CD4-positive, alpha-beta T cell (primary cell): Measurements from ENCODE around the gene UXS1. TPM values are rescaled to one million over a fixed set of nuclear protein-coding genes. Genes with fewer than 3 reads are reported as not detected.

Experiments used
- ATAC-seq: fragments of 200-7000 bp; cut with Tn5 transposase; one replicate; pipeline ENCODE4 v1.10.0; 2022; ENCODE audit warnings: mild to moderate bottlenecking; ENCODE audit not compliant: poor library complexity
- CTCF ChIA-PET: fragments of 350-600 bp; sonication (Branson Sonifier 250); formaldehyde crosslinking; loops from one replicate; lab custom pipeline; 2021; ENCODE audit warnings: antibody characterized with exemption, inconsistent platforms; lab: Charles Lee
- POLR2A ChIA-PET: fragments of 350-600 bp; sonication (Branson Sonifier 250); formaldehyde crosslinking; loops from one replicate; lab custom pipeline; 2021; ENCODE audit warnings: antibody characterized with exemption, inconsistent platforms; lab: Charles Lee
- DNase-seq, 14 experiments: peaks; one replicate each; pipeline ENCODE4 v3.0.0-alpha.2; 2013 to 2020; ENCODE audit warnings: mixed read lengths in 2 of 14
- H3K27ac ChIP-seq, 2 donors: one replicate each; pipeline versions ENCODE4 v1.5.1 to v1.7.0; 2013; ENCODE audit warnings: low read length in 2 of 2, low read depth in 1 of 2, mild to moderate bottlenecking in 1 of 2
- H3K27me3 ChIP-seq, 2 experiments: 1 replicate in 1 of 2; 2 replicates in 1 of 2; pipeline versions ENCODE4 v1.6.1 to v1.7.0; 2013; ENCODE audit warnings: low read length in 2 of 2, control low read depth in 1 of 2, mild to moderate bottlenecking in 1 of 2, moderate library complexity in 1 of 2; ENCODE audit not compliant: insufficient read depth in 2 of 2, control insufficient read depth in 1 of 2
- H3K36me3 ChIP-seq: one replicate; pipeline ENCODE4 v1.6.1; 2013; ENCODE audit warnings: low read length, control low read depth; ENCODE audit not compliant: insufficient read depth
- H3K4me1 ChIP-seq: one replicate; pipeline ENCODE4 v1.6.1; 2013; ENCODE audit warnings: low read length, control low read depth; ENCODE audit not compliant: insufficient read depth
- H3K4me3 ChIP-seq: one replicate; pipeline ENCODE4 v1.5.1; 2013; ENCODE audit warnings: mild to moderate bottlenecking, low read length, moderate library complexity
- H3K9me3 ChIP-seq, 2 experiments: 1 replicate in 1 of 2; 2 replicates in 1 of 2; pipeline versions ENCODE4 v1.6.1 to v1.7.0; 2013; ENCODE audit warnings: low read length in 2 of 2, mild to moderate bottlenecking in 2 of 2, control low read depth in 1 of 2, moderate library complexity in 1 of 2; ENCODE audit not compliant: control insufficient read depth in 1 of 2, insufficient read depth in 1 of 2
- H3K27ac Mint-ChIP-seq: one replicate; pipeline ENCODE4 v1.8.0; 2020; ENCODE audit warnings: mixed read lengths
- H3K27me3 Mint-ChIP-seq: one replicate; pipeline ENCODE4 v1.8.0; 2021; ENCODE audit warnings: mixed read lengths
- H3K36me3 Mint-ChIP-seq: one replicate; pipeline ENCODE4 v1.8.0; 2021; ENCODE audit warnings: low read depth, mixed read lengths
- H3K4me1 Mint-ChIP-seq: one replicate; pipeline ENCODE4 v1.8.0; 2021; ENCODE audit warnings: low read depth, mixed read lengths
- H3K4me3 Mint-ChIP-seq: one replicate; pipeline ENCODE4 v1.8.0; 2020; ENCODE audit warnings: mild to moderate bottlenecking, mixed read lengths
- H3K9me3 Mint-ChIP-seq: one replicate; pipeline ENCODE4 v1.8.0; 2020; ENCODE audit warnings: mixed read lengths
- CTCF ChIP-seq: fragments of 200-600 bp; IDR thresholded peaks from one replicate; pipeline ENCODE4 v1.8.0; 2022; ENCODE audit warnings: antibody characterized with exemption, mild to moderate bottlenecking
- intact Hi-C, 2 experiments: fragments of 100-400 bp; cut with DNase I in 1 of 2; cut with micrococcal nuclease in 1 of 2; formaldehyde crosslinking; loops; one replicate each; pipeline versions ENCODE4 v1.15.1 to v1.9.0; 2023 to 2025; cut with DNase I, micrococcal nuclease
- total RNA-seq, 174 experiments: library from RNA in 2 of 174; stranded (reverse) in 2 of 174; gene quantifications; one replicate each; pipeline ENCODE4 v1.2.3 and lab custom pipeline; 2021 to 2026

The UXS1 gene
- total RNA-seq, 2 experiments from 2014 or later, result 59.3 to 67.1 TPM

- peaks cover 37% of the 10 kb centered on the region for H3K4me1 ChIP-seq
- no peaks in the 10 kb centered on the region for H3K27me3 ChIP-seq
- no peak overlapping the region for H3K4me3 Mint-ChIP-seq
- H3K27me3 Mint-ChIP-seq, result no peaks in the 10 kb centered on the region
- H3K4me1 Mint-ChIP-seq, result peaks cover 83% of the 10 kb centered on the region
- no peak overlapping the region for H3K4me3 ChIP-seq
- no peak for DNase-seq
- POLR2A ChIA-PET, result interaction anchor here (1.0 to 5.2 kb wide), 2 partner anchors 11 to 21 kb away, joined by 4 to 31 read pairs; no protein-coding TSS in a partner anchor
- intact Hi-C loops, result no loop called here
- TF ChIP-seq CTCF, result no peak
- CTCF ChIA-PET, result interaction anchor here (1.6 kb wide), 1 partner anchor 11 kb away, joined by 3 read pairs; no protein-coding TSS in a partner anchor
- H3K36me3 Mint-ChIP-seq, result peaks cover 24% of the 10 kb centered on the region
- no peak for ATAC-seq
- no peak overlapping the region for H3K27ac ChIP-seq
- H3K27ac Mint-ChIP-seq, result no peak overlapping the region
- no peaks in the 10 kb centered on the region for H3K9me3 Mint-ChIP-seq
- H3K9me3 ChIP-seq, result no peaks in the 10 kb centered on the region
- no peaks in the 10 kb centered on the region for H3K36me3 ChIP-seq
Observed at GRCh38 chr2:106181064-106181463, 13.0 kb downstream of the UXS1 start.

GRCh38 chr2:106180602-106181001 is 13.5 kb downstream of the UXS1 start:
- H3K4me1 Mint-ChIP-seq, result peaks cover 83% of the 10 kb centered on the region
- peaks cover 28% of the 10 kb centered on the region for H3K36me3 Mint-ChIP-seq
- H3K9me3 Mint-ChIP-seq, result no peaks in the 10 kb centered on the region
- H3K27me3 Mint-ChIP-seq, result no peaks in the 10 kb centered on the region
- H3K36me3 ChIP-seq, result no peaks in the 10 kb centered on the region
- no peak for ATAC-seq
- H3K4me3 Mint-ChIP-seq, result no peak overlapping the region
- no peak overlapping the region for H3K27ac ChIP-seq
- H3K4me3 ChIP-seq, result no peak overlapping the region
- H3K4me1 ChIP-seq, result peaks cover 37% of the 10 kb centered on the region
- POLR2A ChIA-PET, result interaction anchor here (1.0 kb wide), 1 partner anchor 11 kb away, joined by 4 read pairs; no protein-coding TSS in a partner anchor
- intact Hi-C loops, result no loop called here
- no peak overlapping the region for H3K27ac Mint-ChIP-seq
- H3K27me3 ChIP-seq, result no peaks in the 10 kb centered on the region
- H3K9me3 ChIP-seq, result no peaks in the 10 kb centered on the region
- no peak for DNase-seq
- TF ChIP-seq CTCF, result no peak
- CTCF ChIA-PET, result no interaction called here

GRCh38 chr2:106178716-106179115 is 15.4 kb downstream of the UXS1 start:
- Mint-ChIP-seq H3K27ac (no peak overlapping the region), H3K9me3 (no peaks in the 10 kb centered on the region), H3K4me1 (peaks cover 85% of the 10 kb centered on the region), H3K27me3 (no peaks in the 10 kb centered on the region), H3K36me3 (peaks cover 28% of the 10 kb centered on the region), H3K4me3 (no peak overlapping the region)
- no peak overlapping the region for H3K27ac ChIP-seq
- intact Hi-C loops, result no loop called here
- H3K9me3 ChIP-seq, result no peaks in the 10 kb centered on the region
- H3K4me3 ChIP-seq, result no peak overlapping the region
- H3K27me3 ChIP-seq, result no peaks in the 10 kb centered on the region
- CTCF ChIA-PET, result no interaction called here
- H3K4me1 ChIP-seq, result peaks cover 39% of the 10 kb centered on the region
- POLR2A ChIA-PET, result no interaction called here
- no peak for ATAC-seq
- no peak for TF ChIP-seq CTCF
- no peaks in the 10 kb centered on the region for H3K36me3 ChIP-seq
- DNase-seq, result no peak
